Nephron (organoid): ENCODE results near the gene TMOD2.

Source experiments
- H3K27ac Mint-ChIP-seq, 3 experiments: 2 replicates each; pipeline ENCODE4 v1.8.0; 2020; ENCODE audit warnings: mixed read lengths in 3 of 3, mild to moderate bottlenecking in 2 of 3, moderate library complexity in 1 of 3
- H3K27me3 Mint-ChIP-seq: 2 replicates; pipeline ENCODE4 v1.8.0; 2021; ENCODE audit warnings: low read depth, mild to moderate bottlenecking, moderate library complexity, mixed read lengths
- H3K36me3 Mint-ChIP-seq: 2 replicates; pipeline ENCODE4 v1.8.0; 2020; ENCODE audit warnings: low read depth, mixed read lengths
- H3K4me1 Mint-ChIP-seq: 2 replicates; pipeline ENCODE4 v1.8.0; 2020; ENCODE audit warnings: mixed read lengths
- H3K4me3 Mint-ChIP-seq, 3 experiments: 2 replicates each; pipeline ENCODE4 v1.8.0; 2020; ENCODE audit warnings: mild to moderate bottlenecking in 3 of 3, mixed read lengths in 3 of 3, moderate library complexity in 2 of 3
- H3K9me3 Mint-ChIP-seq: 2 replicates; pipeline ENCODE4 v1.8.0; 2020; ENCODE audit warnings: mixed read lengths
- CTCF ChIP-seq, 3 experiments: fragments of 200-600 bp; sonication (generic); IDR thresholded peaks; one replicate each; pipeline ENCODE4 v1.5.0; 2021; ENCODE audit warnings: antibody characterized with exemption in 3 of 3; ENCODE audit not compliant: unreplicated experiment in 3 of 3

The TMOD2 gene

GRCh38 chr15:51793521-51794305 lies 42.3 kb downstream of the TMOD2 start:
- Mint-ChIP-seq H3K27ac (peak overlapping the region in 2 of 3 experiments; percentile 39 to 44), H3K27me3 (no peaks in the 10 kb centered on the region)

GRCh38 chr15:51796847-51797401 lies 45.5 kb downstream of the TMOD2 start:
- H3K4me1 Mint-ChIP-seq, result no peaks in the 10 kb centered on the region
- no peaks in the 10 kb centered on the region for H3K36me3 Mint-ChIP-seq
- H3K9me3 Mint-ChIP-seq, result peaks cover 3% of the 10 kb centered on the region
- H3K4me3 Mint-ChIP-seq, result no peak overlapping the region
- no peaks in the 10 kb centered on the region for H3K27me3 Mint-ChIP-seq
- no peak overlapping the region for H3K27ac Mint-ChIP-seq
- no peak for TF ChIP-seq CTCF (IDR thresholded peaks at IDR 0.05; ENCODE audit: unreplicated experiment in 3 of 3)

More at GRCh38 chr15:51793521-51794305, 42.3 kb downstream of the TMOD2 start:
- TF ChIP-seq CTCF (IDR thresholded peaks at IDR 0.05; ENCODE audit: unreplicated experiment in 3 of 3), result no peak
- Mint-ChIP-seq H3K4me3 (no peak overlapping the region), H3K9me3 (peaks cover 8% of the 10 kb centered on the region), H3K4me1 (no peaks in the 10 kb centered on the region), H3K36me3 (no peaks in the 10 kb centered on the region)

- Mint-ChIP-seq H3K27me3 (no peaks in the 10 kb centered on the region), H3K27ac (peak overlapping the region in 2 of 3 experiments; percentile 12 to 32), H3K4me1 (no peaks in the 10 kb centered on the region), H3K36me3 (no peaks in the 10 kb centered on the region), H3K4me3 (no peak overlapping the region), H3K9me3 (no peaks in the 10 kb centered on the region)
- no peak for TF ChIP-seq CTCF (IDR thresholded peaks at IDR 0.05; ENCODE audit: unreplicated experiment in 3 of 3)
These were observed 46.9 kb downstream of the TMOD2 start for GRCh38 chr15:51798281-51798680.

- H3K27me3 Mint-ChIP-seq, result no peaks in the 10 kb centered on the region
- H3K27ac Mint-ChIP-seq, result peak overlapping the region; percentile 50 to 81 (median 65)
- H3K4me3 Mint-ChIP-seq, result no peak overlapping the region
- no peaks in the 10 kb centered on the region for H3K36me3 Mint-ChIP-seq
- no peaks in the 10 kb centered on the region for H3K4me1 Mint-ChIP-seq
- H3K9me3 Mint-ChIP-seq, result no peaks in the 10 kb centered on the region
- TF ChIP-seq CTCF (IDR thresholded peaks at IDR 0.05; ENCODE audit: unreplicated experiment in 3 of 3), result no peak
These were observed 48.2 kb downstream of the TMOD2 start for GRCh38 chr15:51799282-51800252.

- TF ChIP-seq CTCF (IDR thresholded peaks at IDR 0.05; ENCODE audit: unreplicated experiment in 3 of 3), result peak; percentile 6 to 45 (median 35)
- Mint-ChIP-seq H3K27ac (peak overlapping the region in 1 of 3 experiments; percentile 21), H3K36me3 (peaks cover 2% of the 10 kb centered on the region), H3K27me3 (no peaks in the 10 kb centered on the region), H3K4me3 (no peak overlapping the region), H3K9me3 (no peaks in the 10 kb centered on the region), H3K4me1 (no peaks in the 10 kb centered on the region)
These were observed 50.0 kb downstream of the TMOD2 start for GRCh38 chr15:51801391-51801835.
